Eye (tissue), 1 donor: ENCODE results near the gene NUP88.

Source experiments
- DNase-seq: peaks from one replicate; pipeline ENCODE4 v3.0.0-alpha.2; 2015

NUP88 gene

GRCh38 chr17:5354310-5354709 lies 65.2 kb downstream of the NUP88 start:
- no peak for DNase-seq

DNA sequence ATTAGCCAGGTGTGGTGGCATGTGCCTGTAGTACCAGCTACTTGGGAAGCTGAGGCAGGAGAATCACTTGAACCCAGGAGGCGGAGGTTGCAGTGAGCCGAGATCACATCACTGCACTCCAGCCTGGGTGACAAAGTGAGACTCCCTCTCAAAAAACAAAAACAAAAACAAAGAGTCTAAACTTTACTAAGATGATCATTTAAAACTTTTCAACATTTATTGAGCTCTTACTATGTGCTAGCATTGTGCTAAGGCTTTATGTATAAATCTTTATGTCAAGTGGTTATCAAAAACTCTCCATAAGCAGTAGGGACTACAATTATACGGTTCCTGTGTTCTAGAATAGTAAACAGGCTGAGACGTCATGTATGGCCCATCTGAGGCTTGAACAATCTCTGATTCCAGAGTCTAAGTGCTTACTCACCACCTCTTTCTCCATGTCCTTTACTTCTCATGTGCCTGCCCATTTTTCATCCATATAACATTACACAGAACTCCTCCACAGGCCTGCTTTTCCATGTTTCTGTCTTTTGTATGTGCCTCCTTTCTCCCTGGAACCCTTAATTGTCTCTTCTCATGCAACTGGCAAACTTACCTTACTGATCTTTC lies 66.7 kb downstream of the NUP88 start:
- DNase-seq: no peak

DNA sequence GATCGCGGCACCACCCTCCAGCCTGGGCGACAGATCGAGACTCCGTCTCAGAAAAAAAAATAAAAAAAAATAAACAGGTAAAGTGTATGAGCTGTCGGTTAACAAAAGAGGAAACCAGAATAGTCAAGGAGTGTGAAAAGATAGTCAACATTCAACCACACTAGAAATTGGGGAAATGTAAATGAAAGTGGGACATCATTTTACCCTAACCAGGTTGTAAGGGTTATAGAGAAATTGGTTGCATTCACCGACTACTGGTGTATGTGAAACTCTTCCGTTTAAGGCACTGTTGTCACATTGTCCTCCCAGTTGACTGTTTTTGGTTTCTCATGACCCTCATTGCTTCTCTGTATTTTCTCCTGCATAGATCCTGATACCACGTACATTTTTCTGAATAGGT lies 74.5 kb downstream of the NUP88 start:
- DNase-seq: no peak
